Esophagus mucosa (tissue), 1 donor: ENCODE measurements around the gene APPBP2. TPM values are rescaled to one million over a fixed set of nuclear protein-coding genes. Genes with fewer than 3 reads are reported as not detected.

ENCODE experiments used
- ATAC-seq: fragments of 200-7000 bp; cut with Tn5 transposase; one replicate; pipeline ENCODE4 v1.9.1; 2020
- total RNA-seq: library from RNA; stranded (reverse); gene quantifications from one replicate; pipeline ENCODE4 v1.2.4, GENCODE V29; 2023
- donor health status: DM: yes; HTN: yes; CAD: no.

Gene APPBP2
- total RNA-seq, 1 donor from 2014 or later = 23.2 TPM

GRCh38 chr17:60393840-60394723 lies 132.0 kb downstream of the APPBP2 start:
- peak; percentile 68 for ATAC-seq

Other genes starting within 250 kb of the APPBP2 start
- gene USP32, start 134.1 kb downstream of the APPBP2 start, total RNA-seq = 53.5 TPM
- not detected for gene CHCT1, start 103.8 kb downstream of the APPBP2 start, total RNA-seq
- gene PPM1D, start 74.0 kb upstream of the APPBP2 start, total RNA-seq = 9.5 TPM
- 20.8 TPM for gene BCAS3, start 151.6 kb upstream of the APPBP2 start, total RNA-seq